NCI-H748 treated with DMSO at 0.1 percent for 48 hours (cell line): ENCODE measurements around the gene ELL.

ENCODE experiments used
- DNase-seq: peaks from one replicate; lab custom pipeline; 2025; lab: John Stamatoyannopoulos, UW

The ELL gene

DNA sequence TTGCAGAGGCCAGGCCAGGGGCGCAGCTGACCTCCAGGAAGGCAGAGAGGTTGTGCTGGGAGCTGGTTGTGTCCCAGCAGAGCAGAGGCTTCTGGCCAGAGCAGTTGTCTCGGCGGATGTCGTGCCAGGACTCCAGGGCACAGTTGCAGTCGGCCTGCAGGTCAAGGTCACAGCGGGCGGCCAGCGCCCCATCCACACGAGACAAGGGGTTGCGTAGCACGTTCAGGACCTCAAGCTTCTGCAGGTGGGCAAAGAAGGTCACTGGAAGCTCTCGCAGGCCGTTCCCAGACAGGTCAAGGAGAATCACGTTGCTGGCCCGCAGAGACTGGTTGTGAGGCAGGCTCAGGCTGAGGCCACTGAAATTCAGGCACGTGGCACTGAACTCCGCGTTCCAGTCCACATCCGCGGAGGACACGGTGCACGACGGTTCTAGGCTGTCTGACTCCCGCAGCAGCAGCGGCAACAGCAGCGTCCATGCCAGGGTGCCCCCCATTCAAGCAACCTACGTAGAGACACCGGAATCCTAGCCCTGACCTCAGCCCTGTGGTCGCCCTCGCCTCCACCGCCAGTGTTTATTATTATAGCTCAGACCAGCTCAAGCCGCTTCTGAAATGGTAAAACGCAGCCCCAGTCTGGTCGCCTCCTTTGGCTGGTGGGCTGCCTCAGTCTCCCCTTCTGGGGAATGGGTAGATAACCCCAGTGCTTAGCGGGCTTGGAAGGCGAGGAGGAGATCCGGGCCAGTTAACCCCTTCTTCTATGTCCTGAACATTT is 125.2 kb downstream of the ELL start:
- no peak for DNase-seq

GRCh38 chr19:18393836-18394235 is 128.0 kb downstream of the ELL start:
- no peak for DNase-seq

GRCh38 chr19:18392926-18393325 is 128.9 kb downstream of the ELL start:
- DNase-seq = no peak
